HG03575 (cell line): ENCODE measurements around the gene ASIC4.

Source experiments
- ATAC-seq: cut with Tn5 transposase; IDR thresholded peaks from one replicate; pipeline ENCODE4 v1.9.1; 2021; ENCODE audit not compliant: unreplicated experiment, insufficient number of reproducible peaks, low FRiP score; ENCODE audit errors: extremely low read depth

Gene ASIC4

DNA sequence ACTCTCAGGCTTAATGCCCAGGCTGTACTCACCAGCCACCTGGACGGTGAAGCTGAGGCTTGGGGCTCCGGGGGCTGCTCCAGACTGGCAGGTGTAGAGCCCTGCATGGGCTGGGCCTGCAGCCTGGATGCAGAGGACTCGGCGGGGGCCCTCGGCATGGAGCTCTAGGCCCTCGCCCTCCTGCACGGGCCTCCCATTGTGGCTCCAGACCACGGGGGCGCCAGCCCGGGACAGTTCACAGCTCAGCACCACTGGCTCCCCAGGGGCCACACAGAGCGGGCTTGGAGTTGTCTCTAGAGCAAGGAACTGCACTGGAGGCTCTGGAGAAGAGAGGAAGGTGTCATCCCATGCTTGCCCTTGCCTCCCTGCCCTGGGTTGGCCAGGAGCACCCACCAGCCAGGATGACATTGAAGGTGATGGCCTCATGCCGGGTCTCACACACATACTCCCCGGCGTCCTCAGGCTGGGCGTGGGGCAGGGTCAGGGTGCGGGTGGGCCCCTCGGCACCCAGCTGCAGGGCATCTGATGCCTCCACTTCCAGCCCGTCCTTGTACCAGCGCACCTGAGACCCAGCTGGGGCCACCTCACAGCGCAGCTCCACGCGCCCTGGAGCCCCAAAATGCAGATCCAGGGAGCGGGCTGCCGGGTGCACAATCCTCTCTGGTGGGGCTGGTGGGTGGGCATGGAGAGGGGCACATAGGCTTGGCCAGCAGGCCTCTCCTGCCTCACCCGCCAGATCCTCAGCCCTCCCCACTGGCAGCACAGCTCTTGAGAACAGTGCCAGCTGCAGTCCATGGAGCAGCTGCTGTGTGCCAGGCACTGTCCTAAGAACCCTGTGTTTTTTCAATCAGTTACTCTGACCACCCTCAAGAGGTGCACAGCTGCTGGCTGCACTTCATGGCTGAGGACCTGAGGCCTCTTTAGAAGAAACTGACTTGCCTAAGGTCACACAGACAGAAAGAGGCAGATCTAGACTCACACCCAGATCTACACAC is 43.8 kb downstream of the ASIC4 start:
- no peak for ATAC-seq

DNA sequence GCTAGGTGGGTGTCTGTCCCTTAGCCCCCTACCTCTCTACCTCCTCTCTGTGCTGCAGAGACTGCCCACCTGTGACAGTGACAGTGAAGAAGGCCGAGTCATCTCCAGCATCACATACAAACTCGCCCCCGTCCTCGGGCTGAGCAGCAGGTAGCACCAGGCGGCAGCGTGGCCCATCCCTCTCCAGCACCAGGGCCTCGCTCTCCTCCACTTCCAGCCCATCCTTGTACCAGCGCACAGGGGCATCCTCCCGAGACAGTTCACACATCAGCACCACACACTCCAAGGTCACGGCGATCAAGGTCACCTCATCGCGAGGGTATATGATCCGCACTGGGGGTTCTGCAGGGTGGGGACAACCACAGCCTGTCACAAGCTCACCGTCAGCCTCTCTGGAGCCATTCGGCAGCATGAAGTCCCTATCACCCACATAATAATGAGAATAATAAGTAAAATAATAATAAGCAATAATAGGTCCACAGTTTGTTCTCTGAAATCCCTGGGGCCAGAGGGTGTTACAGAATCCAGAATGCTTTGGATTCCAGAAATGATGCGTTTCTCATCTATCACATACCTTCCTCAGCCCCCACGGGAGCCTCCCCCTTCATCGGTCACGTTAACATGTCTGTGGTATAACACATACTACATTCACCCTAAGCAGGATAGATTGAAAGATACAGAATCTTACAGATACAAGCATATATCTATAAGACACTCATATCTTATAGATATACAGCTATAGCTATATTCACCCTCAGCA is 45.1 kb downstream of the ASIC4 start:
- ATAC-seq, result no peak

DNA sequence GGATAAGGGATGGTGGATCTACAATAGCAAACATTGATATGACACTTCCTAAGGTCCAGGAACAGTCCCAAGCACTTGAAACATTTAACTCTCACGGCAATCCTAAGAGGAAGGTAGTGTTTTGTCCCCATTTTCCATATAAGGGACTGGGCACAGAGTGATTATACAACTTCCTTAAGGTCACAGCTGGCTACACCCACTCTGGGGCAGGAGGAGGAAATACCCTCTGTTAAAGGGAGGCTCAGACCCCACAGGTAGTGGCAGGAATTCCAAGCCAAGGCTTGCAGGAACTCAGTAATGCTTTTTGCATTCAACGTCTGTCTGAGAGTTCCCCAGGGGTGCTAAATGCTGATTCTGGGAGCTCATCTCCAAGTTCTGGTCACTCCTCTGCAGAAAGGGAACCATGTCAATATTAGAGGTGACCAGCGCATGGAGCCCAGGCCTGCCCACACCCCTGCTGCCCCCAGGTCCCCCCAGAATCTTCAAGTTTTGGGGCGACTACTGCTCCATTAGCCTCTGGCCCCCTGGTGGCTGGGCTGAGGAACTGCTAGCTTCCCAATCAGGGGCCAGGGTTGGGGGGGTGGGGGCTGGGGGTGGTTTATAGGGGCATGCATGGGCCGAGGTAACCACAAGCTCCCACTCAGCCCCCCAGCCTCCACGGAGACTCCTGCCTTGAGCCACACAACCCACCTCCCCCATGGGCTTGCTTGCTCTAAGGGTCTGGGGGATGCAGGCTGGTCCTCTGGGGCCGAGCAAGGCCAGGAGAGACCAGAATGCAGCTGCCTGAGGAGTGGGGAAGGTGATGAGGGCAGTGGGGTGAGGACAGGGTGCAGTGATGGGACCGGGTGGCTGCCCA is 46.0 kb downstream of the ASIC4 start:
- ATAC-seq, result no peak

DNA sequence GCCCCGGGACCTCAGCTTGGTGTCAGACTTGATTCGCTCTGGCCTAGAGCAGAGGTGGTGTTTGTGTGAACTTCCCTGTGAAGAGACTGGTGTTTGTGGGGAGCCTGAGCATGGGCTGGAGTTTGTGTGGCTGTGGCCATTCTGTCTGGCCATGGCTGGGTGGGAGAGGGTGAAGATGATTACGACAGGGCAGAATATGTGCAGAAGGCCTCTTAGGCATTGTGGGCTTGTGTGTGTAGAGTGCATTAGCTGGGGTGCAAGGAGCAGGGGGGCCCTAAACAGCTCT is 46.6 kb downstream of the ASIC4 start:
- no peak for ATAC-seq

DNA sequence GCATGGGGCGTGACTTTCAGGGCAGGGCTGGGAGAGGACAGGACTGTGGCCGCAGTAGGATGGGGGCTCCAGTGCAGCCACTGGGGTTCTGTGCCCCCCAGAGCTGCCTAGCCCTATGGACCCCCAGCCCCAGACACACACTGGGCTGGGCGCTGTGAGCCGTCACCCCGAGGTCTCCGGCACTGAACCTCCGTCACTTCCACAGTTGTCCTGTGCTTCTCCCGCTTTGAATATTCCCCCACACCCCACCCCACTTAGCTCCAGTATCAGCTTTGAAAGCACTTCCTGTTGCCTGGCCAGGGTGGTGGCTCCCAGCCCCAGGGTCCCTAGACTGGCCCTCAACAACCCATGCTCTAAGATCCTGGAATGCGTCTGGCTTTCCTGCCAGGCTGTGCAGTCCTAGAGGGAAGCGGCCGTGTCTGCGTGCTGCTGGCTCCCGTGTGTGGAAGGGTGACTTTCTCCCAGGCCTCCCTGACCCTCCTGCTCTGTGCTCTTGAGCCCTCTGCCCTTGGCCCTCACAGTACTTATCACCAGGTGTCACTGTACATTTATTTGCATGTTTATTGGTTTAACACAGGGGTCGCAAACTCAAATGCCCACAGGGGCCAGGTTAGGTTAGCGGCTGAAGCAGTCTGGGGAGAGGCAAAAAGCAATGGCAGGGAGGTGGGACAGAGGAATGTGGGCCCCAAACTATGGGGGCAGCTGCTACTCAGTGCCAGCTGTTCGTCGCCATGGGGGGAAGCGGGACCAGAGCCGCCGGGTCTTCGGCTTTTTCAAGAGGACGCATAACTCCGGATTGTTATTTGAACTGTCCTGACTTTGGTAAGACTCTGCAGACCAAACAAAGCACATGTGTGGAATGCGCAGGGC is 47.1 kb downstream of the ASIC4 start:
- no peak for ATAC-seq

DNA sequence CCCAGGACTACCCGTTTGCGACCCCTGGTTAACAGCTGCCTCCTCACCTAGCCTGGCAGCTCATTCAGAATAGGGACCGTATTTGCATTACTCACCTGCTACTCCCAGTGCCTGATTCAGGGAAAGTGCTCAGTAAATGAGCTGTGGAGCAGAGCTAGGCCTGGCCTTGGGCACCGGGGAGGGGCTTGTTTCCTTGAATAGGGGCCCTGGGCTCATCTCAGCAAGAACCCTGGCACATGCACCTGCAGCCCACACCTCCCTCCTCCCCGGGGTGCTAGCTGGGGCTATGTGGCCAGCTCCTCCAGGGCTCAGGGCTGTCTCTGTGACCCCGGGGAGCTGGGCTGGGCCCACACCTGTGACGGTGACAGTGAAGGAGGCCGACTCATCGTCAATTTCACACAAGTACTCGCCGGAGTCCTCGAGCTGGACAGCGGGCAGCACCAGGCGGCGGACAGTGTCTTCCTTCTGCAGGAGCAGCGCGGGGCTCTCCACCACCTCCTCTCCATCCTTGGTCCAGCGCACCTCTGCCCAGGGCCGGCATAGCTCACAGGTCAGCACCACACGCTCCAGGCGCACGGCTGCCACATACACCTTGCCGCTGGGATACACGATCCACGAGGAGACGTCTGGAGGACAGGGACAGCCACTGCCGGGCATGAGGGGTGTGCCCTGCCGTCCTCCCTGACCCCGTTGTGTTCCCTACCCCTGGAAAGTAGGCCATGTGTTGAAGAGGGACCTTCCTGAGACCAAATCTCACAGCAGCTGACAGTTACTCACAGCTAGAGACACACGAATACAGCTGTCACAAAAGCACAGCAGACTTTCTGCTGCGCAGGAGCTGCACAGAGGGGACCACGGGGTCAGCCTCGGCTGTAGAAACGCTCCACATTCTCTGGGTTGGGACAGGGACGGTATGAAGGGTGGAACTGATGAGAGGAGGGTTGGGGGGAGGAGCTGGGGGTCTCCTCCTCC is 48.1 kb downstream of the ASIC4 start:
- no peak for ATAC-seq

DNA sequence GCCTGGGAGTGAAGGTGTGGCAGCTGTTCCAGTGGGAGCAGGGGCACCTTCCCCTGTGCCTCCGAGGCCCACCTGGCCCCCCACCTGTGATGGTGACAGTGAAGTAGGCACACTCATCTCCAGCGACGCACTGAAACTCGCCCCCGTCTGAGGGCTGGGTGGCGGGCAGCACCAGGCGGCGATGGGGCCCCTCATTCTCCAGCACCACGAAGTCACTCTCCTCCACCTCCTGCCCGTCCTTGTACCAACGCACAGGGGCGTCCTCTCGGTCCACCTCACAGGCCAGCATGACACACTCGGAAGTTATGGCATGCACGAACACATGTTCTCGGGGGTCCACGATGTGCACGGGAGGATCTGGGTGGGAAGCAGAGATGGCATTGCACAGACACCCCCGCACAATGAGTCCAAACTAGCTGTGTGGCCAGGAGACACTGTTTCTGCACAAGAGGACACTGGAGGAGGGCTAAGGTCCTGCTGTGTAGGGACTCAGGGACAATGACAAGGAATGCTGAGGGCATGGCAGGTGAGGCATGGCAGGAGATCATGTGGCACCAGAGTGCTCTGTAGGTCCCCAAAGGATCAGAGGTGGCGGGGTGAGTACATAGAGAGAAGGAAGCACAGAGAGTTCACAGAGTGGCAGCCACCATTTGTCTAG is 49.1 kb downstream of the ASIC4 start:
- no peak for ATAC-seq

DNA sequence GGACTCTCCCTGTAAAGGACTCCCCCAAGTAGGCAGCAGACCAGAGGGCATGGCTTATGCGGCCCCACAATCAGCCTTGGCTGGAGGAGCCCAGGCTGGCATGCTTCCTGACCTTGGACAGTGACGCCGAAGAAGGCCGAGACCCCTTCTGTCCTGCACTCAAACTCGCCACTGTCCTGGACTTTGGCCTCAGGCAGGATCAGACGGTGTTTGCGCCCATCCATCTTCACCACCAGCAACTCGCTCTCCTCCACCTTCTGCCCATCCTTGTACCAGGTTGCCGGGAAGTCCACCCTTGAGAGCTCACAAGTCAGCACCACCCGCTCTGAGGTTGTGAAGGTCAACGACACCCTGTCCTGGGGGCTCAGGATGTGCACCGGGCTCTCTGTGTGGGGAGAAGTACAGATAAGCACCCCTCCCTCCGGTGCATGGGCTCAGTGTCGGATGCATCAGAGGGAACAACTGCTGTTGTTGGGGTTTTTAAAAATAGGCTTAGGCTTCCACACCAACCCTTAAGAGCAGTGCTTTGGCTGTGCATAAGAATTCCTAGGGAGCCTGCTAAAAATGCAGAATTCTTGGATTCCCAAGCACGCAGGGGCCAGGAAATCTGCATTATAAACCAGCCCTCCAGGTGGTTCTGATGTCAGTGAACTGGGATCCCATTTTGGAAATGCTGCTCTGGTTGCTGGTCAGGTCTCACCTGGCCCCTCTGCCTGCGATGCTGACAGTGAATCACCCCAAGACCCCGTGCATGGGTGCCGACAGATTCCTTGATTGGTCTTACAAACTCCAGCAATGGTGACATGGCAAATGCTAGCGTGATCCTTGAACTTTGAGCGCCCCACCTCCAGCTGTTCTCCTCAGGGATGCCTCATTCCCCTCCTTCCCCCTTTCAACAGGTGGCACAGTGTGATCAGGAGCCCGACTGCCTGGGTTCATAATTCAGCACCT is 51.1 kb downstream of the ASIC4 start:
- ATAC-seq, result no peak

DNA sequence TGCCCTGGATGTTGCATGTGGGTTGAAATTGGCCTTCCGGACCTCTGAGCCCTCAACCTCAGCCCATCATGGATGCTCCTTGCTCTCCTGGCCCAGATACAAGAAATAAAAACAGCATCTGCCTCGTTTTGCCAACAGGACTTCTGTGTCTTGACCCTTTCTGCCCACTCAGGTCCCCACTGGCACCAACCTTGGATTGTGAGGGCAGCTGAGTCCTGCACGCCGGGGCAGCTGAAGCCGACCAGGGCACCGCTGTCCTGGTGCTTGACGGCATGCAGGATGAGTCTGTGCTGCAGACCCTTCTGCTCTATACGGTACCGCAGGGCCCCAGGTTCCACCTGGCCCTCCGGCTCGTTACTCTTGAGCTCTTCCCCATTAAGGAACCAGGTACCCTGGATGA is 52.4 kb downstream of the ASIC4 start:
- no peak for ATAC-seq

DNA sequence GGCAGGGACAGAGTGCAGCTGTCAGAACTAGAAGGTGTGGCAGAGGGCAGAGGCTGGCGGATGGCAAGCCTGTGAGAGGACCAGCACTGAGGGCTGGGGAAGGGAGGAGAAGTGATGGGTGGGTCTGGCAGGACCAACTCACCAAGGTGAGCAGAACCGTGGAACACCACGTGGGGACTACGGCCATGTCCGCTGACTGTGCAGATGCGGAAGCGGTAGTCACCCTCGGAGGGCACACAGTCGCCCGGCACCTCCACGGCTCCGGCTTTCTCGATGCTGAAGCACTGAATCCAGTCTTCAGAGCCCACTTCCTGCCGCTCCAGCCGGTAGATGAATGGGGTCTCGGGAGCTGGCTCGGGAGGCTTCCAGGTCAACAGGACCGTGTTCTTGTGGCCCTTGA is 52.8 kb downstream of the ASIC4 start:
- ATAC-seq, result no peak

DNA sequence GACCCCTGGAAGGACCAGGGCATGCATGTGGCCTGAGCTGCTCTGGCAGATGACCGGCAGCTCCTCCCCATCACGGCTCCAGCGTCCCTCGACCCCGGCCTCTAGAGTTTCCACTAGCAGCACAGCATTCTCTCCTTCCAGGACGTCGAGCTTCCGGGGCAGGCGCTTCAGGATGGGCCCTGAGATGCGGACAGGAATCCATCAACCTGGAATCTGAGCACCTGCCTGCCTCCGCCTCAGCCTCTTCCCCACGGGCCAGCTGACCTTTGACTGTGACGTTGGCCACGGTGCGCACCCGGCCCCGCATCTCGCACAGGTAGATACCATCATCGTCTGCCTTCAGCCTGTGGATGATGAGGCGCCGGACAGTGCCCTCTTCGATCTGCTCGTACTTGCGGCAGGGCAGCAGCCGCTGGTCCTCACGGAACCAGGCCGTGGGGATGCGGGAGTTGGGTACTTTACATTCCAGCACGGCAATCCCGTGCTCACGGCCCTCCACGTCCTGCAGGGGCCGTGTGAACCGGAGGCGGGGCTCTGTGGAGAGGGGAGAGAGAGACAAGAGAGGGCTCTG is 53.6 kb downstream of the ASIC4 start:
- ATAC-seq, result no peak

DNA sequence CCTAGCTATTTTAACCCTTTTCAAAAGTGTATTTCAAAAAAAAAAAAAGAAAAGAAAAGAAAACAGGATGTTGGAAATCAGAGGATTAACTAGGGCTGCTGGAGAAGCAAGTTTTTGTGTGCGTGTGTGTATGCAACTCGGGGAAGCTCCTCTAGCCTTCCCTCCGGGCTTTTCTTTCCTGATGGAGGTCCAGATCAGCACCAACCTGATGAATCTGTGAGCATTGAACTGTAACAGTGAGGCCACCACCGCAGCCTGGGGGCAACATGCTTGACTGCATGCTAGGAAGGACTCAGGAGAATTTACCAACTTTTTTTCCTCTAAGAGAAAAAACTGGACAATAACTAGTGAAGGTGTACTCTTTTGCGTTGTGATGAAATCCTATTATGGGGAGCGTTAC is 54.8 kb downstream of the ASIC4 start:
- no peak for ATAC-seq

DNA sequence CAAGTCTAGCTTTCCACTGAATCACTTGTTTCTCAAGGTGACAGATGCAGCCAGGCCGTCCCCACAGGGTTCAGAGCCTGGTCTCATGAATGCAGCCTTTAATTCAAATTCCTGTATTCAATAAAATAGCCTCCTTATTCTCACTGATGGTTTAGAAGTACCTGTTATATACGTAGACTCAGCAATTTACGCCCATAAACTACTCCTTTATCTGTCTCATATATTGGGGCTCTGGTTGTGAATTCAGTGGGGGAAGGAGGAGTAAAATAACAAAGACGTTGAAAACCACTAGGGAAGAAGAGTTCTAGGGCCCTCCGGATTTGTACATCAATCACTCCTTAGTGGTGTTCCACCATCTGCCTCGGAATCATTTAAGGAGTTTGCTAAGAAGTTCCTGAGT is 55.4 kb downstream of the ASIC4 start:
- no peak for ATAC-seq

DNA sequence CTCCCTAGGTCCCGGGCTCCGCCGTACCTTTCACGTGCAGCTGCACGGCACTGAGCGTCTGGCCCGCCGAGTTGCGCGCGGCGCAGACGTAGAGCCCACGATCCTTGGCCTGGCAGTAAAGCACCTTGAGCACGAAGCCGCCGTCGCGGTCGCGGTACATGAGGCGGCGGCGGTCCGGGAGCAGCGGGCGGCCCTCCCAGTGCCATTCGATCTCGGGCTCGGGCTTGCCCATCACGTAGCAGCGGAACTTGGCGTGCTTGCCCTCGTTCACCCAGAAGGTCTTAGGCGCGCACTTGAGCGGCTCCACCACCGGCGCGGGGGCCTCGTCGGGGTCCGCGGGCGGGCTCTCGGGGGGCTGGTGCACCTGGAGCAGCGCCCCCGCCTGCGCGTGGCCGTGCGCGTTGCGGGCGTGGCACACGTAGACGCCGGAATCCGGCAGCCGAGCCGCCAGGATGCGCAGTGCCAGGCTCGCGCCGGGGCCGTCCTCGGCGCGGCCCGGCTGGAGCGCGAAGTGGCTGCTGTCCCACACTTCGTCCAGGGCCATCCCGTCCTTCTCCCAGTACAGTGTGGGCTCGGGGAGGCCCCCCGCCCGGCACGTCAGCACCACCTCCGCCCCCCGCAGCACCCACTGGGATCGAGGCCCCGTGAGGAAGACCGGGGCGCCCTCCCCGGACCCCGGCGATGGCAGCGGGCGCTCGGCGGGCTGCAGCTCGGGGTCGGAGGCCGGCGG is 56.1 kb downstream of the ASIC4 start:
- ATAC-seq, result no peak

DNA sequence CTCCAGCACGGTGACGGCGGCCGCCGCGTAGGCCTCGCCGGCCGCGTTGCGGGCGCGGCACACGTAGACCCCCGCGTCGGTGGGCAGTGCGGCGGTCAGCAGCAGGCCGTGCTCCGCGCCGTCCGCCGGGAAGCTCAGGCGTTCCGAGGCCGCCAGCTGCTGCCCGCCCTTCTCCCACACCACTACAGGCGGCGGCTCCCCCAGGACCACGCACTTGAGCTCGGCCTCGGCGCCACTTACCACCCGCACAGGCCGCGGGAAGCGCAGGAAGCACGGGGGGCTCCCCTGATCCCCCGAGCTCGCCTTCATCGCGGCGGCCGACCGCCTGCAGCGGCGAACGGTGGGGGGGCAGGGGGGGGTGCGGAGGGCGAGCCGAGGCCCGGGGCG is 56.6 kb downstream of the ASIC4 start:
- no peak for ATAC-seq
